KMS-11 (cell line): ENCODE measurements around the gene PGM1.
A peak's percentile ranks its signal among the peaks of the same experiment; 100 is the strongest.

Experiments
- H2AFZ ChIP-seq: fragments of 200-600 bp; sonication (generic); 2 replicates; pipeline ENCODE4 v1.6.1; 2016; ENCODE audit warnings: antibody characterized with exemption, mixed run types, low read depth
- H3K27ac ChIP-seq: fragments of 200-600 bp; sonication (generic); 2 replicates; pipeline ENCODE4 v1.6.1; 2016; ENCODE audit warnings: mild to moderate bottlenecking, mixed run types
- H3K27me3 ChIP-seq: fragments of 200-600 bp; sonication (generic); 2 replicates; pipeline ENCODE4 v1.6.1; 2017; ENCODE audit warnings: mild to moderate bottlenecking, low read depth, mixed run types, moderate library complexity; ENCODE audit not compliant: insufficient read depth
- H3K36me3 ChIP-seq: fragments of 200-600 bp; sonication (generic); 2 replicates; pipeline ENCODE4 v1.6.1; 2017; ENCODE audit warnings: mild to moderate bottlenecking, mixed run types; ENCODE audit not compliant: insufficient read depth
- H3K4me1 ChIP-seq: fragments of 200-600 bp; sonication (generic); 2 replicates; pipeline ENCODE4 v1.6.1; 2016; ENCODE audit warnings: mild to moderate bottlenecking, low read depth, mixed run types; ENCODE audit not compliant: poor library complexity, severe bottlenecking
- H3K4me2 ChIP-seq: fragments of 200-600 bp; sonication (generic); 2 replicates; pipeline ENCODE4 v1.7.0; 2016; ENCODE audit warnings: mild to moderate bottlenecking, mixed run types
- H3K4me3 ChIP-seq: fragments of 200-600 bp; sonication (generic); IDR thresholded peaks from 2 replicates; pipeline ENCODE4 v1.6.1; 2017; ENCODE audit warnings: low read depth, low read length, mixed read lengths; ENCODE audit not compliant: insufficient read depth
- H3K79me2 ChIP-seq: fragments of 200-600 bp; sonication (generic); 2 replicates; pipeline ENCODE4 v1.6.1; 2016; ENCODE audit warnings: low read depth, mixed run types; ENCODE audit not compliant: insufficient read depth
- H3K9ac ChIP-seq: fragments of 200-600 bp; sonication (generic); 2 replicates; pipeline ENCODE4 v1.6.1; 2016; ENCODE audit warnings: mild to moderate bottlenecking, mixed run types
- H4K20me1 ChIP-seq: fragments of 200-600 bp; sonication (generic); 2 replicates; pipeline ENCODE4 v1.6.1; 2016; ENCODE audit warnings: mild to moderate bottlenecking, mixed run types; ENCODE audit not compliant: insufficient read depth
- CTCF ChIP-seq: fragments of 200-600 bp; sonication (generic); conservative IDR thresholded peaks from 2 replicates; pipeline ENCODE4 v1.6.1; 2017; ENCODE audit warnings: low read depth, mild to moderate bottlenecking, antibody characterized with exemption, low read length, moderate library complexity, mixed read lengths

PGM1 gene

GRCh38 chr1:63593886-63594605, 835 bp downstream of the PGM1 start:
- Histone ChIP-seq H3K9ac (peak overlapping the region; percentile 80), H2AFZ (peak overlapping the region; percentile 96), H3K27ac (peak overlapping the region; percentile 76), H3K79me2 (no peaks in the 10 kb centered on the region), H3K36me3 (no peaks in the 10 kb centered on the region), H3K4me2 (peak overlapping the region; percentile 67), H3K4me3 (peak overlapping the region; percentile 79), H3K27me3 (no peaks in the 10 kb centered on the region), H3K4me1 (peaks cover 10% of the 10 kb centered on the region), H4K20me1 (no peaks in the 10 kb centered on the region)
- TF ChIP-seq CTCF, result no peak

- Histone ChIP-seq H3K36me3 (no peaks in the 10 kb centered on the region), H3K27me3 (no peaks in the 10 kb centered on the region), H3K4me1 (peaks cover 10% of the 10 kb centered on the region), H3K4me2 (no peak overlapping the region), H3K79me2 (no peaks in the 10 kb centered on the region), H2AFZ (no peak overlapping the region), H3K27ac (no peak overlapping the region), H3K4me3 (no peak overlapping the region), H3K9ac (no peak overlapping the region), H4K20me1 (no peaks in the 10 kb centered on the region)
- TF ChIP-seq CTCF, result no peak
These were observed 2.2 kb downstream of the PGM1 start for GRCh38 chr1:63595435-63595834.

GRCh38 chr1:63599799-63600198, 6.6 kb downstream of the PGM1 start:
- H3K4me1 ChIP-seq, result peaks cover 4% of the 10 kb centered on the region
- no peak overlapping the region for H3K9ac ChIP-seq
- H3K79me2 ChIP-seq, result no peaks in the 10 kb centered on the region
- no peaks in the 10 kb centered on the region for H4K20me1 ChIP-seq
- no peak for TF ChIP-seq CTCF
- no peaks in the 10 kb centered on the region for H3K27me3 ChIP-seq
- H3K4me2 ChIP-seq, result no peak overlapping the region
- no peaks in the 10 kb centered on the region for H3K36me3 ChIP-seq
- H3K27ac ChIP-seq, result no peak overlapping the region
- H2AFZ ChIP-seq, result no peak overlapping the region
- H3K4me3 ChIP-seq, result no peak overlapping the region

- H3K9ac ChIP-seq, result no peak overlapping the region
- no peaks in the 10 kb centered on the region for H3K36me3 ChIP-seq
- no peaks in the 10 kb centered on the region for H3K79me2 ChIP-seq
- H3K4me2 ChIP-seq, result no peak overlapping the region
- no peaks in the 10 kb centered on the region for H4K20me1 ChIP-seq
- TF ChIP-seq CTCF, result no peak
- H3K4me1 ChIP-seq, result no peaks in the 10 kb centered on the region
- no peaks in the 10 kb centered on the region for H3K27me3 ChIP-seq
- H3K27ac ChIP-seq, result no peak overlapping the region
- no peak overlapping the region for H3K4me3 ChIP-seq
- H2AFZ ChIP-seq, result no peak overlapping the region
These were observed 7.0 kb downstream of the PGM1 start for GRCh38 chr1:63600248-63600647.
